Caco-2 (cell line): Measurements from ENCODE around the gene WNK1. TPM values are rescaled to one million over a fixed set of nuclear protein-coding genes. Genes with fewer than 3 reads are reported as not detected.

ENCODE experiments used
- BruUV-seq: library from RNA; stranded (reverse); fragments of 400-500 nt; replicated peaks from 2 replicates; lab custom pipeline; 2021; lab: Mats Ljungman, UMichigan
- CTCF ChIA-PET: fragments of 300-600 bp; sonication (Branson Sonifier 250); formaldehyde crosslinking; loops from one replicate; lab custom pipeline; 2022; ENCODE audit warnings: antibody characterized with exemption; lab: Charles Lee
- POLR2A ChIA-PET: fragments of 300-600 bp; sonication (Branson Sonifier 250); formaldehyde crosslinking; loops from one replicate; lab custom pipeline; 2022; ENCODE audit warnings: antibody characterized with exemption; lab: Charles Lee
- DNase-seq, 2 experiments: peaks; one replicate each; pipeline versions ENCODE4 v3.0.0 to v3.0.0-alpha.2; 2020 to 2022
- H3K27me3 ChIP-seq: replicated peaks from 2 replicates; pipeline ENCODE4 v1.6.0; 2011; ENCODE audit warnings: low read length; ENCODE audit not compliant: control insufficient read depth, insufficient read depth
- H3K36me3 ChIP-seq: 2 replicates; pipeline ENCODE4 v1.5.1; 2011; ENCODE audit warnings: low read length; ENCODE audit not compliant: control insufficient read depth, insufficient read depth
- H3K4me1 ChIP-seq: fragments of 250-450 bp; sonication (Bioruptor Pico); 2 replicates; pipeline ENCODE4 v1.5.1; 2020; ENCODE audit warnings: mild to moderate bottlenecking
- H3K4me3 ChIP-seq: 2 replicates; pipeline ENCODE4 v1.5.1; 2011; ENCODE audit warnings: low read depth, mild to moderate bottlenecking, control low read depth, low read length
- H3K9me3 ChIP-seq: fragments of 250-450 bp; sonication (Bioruptor Pico); 2 replicates; pipeline ENCODE4 v1.5.1; 2020; ENCODE audit warnings: mild to moderate bottlenecking, moderate library complexity
- H3K27ac Mint-ChIP-seq: one replicate; pipeline ENCODE4 v1.8.0; 2022; ENCODE audit warnings: mixed read lengths; ENCODE audit not compliant: unreplicated experiment
- H3K27me3 Mint-ChIP-seq: one replicate; pipeline ENCODE4 v1.8.0; 2022; ENCODE audit warnings: mixed read lengths; ENCODE audit not compliant: insufficient read depth, unreplicated experiment
- H3K36me3 Mint-ChIP-seq: one replicate; pipeline ENCODE4 v1.8.0; 2022; ENCODE audit warnings: mild to moderate bottlenecking, mixed read lengths; ENCODE audit not compliant: insufficient read depth, unreplicated experiment
- H3K4me1 Mint-ChIP-seq: one replicate; pipeline ENCODE4 v1.8.0; 2022; ENCODE audit warnings: low read depth, mixed read lengths; ENCODE audit not compliant: unreplicated experiment
- H3K4me3 Mint-ChIP-seq: one replicate; pipeline ENCODE4 v1.8.0; 2022; ENCODE audit warnings: mild to moderate bottlenecking, moderate library complexity, mixed read lengths; ENCODE audit not compliant: unreplicated experiment
- H3K9me3 Mint-ChIP-seq: one replicate; pipeline ENCODE4 v1.8.0; 2022; ENCODE audit warnings: mixed read lengths; ENCODE audit not compliant: unreplicated experiment
- intact Hi-C: fragments of 100-400 bp; cut with micrococcal nuclease; formaldehyde crosslinking; loops from one replicate; pipeline ENCODE4 v1.10.0; 2022; ENCODE audit not compliant: unreplicated experiment
- total RNA-seq: library from RNA; stranded (reverse); gene quantifications from 2 replicates; pipeline ENCODE4 v1.2.3, GENCODE V29; 2022
- TF ChIP-seq, protein P1 (sequence below), 2 experiments: fragments of 200-600 bp in 1 of 2; IDR thresholded peaks; 1 replicate in 1 of 2; 2 replicates in 1 of 2; pipeline versions ENCODE4 v1.5.1 to v1.8.0; 2011 to 2022; ENCODE audit warnings: antibody characterized with exemption in 1 of 2, control low read depth in 1 of 2, inconsistent platforms in 1 of 2, low read depth in 1 of 2, low read length in 1 of 2, mild to moderate bottlenecking in 1 of 2, moderate library complexity in 1 of 2; ENCODE audit not compliant: insufficient read depth in 1 of 2, severe bottlenecking in 1 of 2, unreplicated experiment in 1 of 2

Gene WNK1
- total RNA-seq, 1 experiment from 2014 or later = 224 TPM

DNA sequence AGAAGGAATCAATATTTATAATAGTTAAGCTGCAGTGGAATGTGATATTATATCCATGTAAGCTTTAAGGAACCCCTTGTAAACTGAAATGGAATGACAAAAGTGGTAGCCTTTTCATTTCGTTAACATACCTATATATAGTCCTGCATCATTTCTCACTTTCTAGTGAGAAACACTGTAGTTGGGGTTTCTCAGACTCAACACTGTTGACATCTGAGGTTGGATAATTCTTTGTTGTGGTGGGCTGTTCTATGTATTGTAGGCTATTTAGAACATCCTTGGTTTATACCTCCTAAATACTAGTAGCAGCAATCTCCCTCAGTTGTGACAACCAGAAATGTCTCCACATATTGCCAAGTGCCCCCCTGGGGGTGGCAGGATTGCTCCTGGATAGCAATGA, 118.0 kb downstream of the WNK1 start:
- Histone ChIP-seq H3K27me3 (no peaks in the 10 kb centered on the region), H3K36me3 (peaks cover 3% of the 10 kb centered on the region; the same call in 1 of the 2 replicates), H3K4me1 (no peaks in the 10 kb centered on the region), H3K9me3 (no peaks in the 10 kb centered on the region), H3K4me3 (no peak overlapping the region)
- no TSS peak for BruUV-seq
- TF ChIP-seq, protein P1, sequence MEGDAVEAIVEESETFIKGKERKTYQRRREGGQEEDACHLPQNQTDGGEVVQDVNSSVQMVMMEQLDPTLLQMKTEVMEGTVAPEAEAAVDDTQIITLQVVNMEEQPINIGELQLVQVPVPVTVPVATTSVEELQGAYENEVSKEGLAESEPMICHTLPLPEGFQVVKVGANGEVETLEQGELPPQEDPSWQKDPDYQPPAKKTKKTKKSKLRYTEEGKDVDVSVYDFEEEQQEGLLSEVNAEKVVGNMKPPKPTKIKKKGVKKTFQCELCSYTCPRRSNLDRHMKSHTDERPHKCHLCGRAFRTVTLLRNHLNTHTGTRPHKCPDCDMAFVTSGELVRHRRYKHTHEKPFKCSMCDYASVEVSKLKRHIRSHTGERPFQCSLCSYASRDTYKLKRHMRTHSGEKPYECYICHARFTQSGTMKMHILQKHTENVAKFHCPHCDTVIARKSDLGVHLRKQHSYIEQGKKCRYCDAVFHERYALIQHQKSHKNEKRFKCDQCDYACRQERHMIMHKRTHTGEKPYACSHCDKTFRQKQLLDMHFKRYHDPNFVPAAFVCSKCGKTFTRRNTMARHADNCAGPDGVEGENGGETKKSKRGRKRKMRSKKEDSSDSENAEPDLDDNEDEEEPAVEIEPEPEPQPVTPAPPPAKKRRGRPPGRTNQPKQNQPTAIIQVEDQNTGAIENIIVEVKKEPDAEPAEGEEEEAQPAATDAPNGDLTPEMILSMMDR (IDR thresholded peaks at IDR 0.05; ENCODE audit: insufficient read depth in 1 of 2, low read depth in 1 of 2, low read length in 1 of 2, severe bottlenecking in 1 of 2, unreplicated experiment in 1 of 2) = no peak
- intact Hi-C loops = no loop called here
- DNase-seq = no peak
- Mint-ChIP-seq H3K27ac (no peak overlapping the region), H3K4me3 (no peak overlapping the region), H3K4me1 (no peaks in the 10 kb centered on the region), H3K36me3 (peaks cover 61% of the 10 kb centered on the region), H3K27me3 (no peaks in the 10 kb centered on the region), H3K9me3 (no peaks in the 10 kb centered on the region)
- ChIA-PET POLR2A (no interaction called here), CTCF (no interaction called here)

DNA sequence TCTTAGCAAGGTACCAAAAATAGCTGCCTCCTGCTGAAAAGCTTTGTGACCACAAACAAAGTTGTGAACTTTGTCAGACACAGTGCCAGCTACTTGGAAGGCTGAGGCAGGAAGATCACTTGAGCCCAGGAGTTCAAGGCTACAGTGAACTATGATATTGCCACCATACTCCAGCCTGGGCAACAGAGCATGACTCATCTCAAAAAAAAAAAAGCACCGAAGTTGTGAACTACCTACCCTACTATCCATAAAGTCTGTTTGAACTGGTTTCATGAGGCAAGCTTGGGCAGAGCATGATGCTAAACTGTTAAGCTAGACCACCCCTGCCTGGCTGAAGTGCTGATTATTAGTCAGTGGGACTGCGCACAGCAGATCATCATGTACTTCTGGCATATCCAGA, 121.6 kb downstream of the WNK1 start:
- BruUV-seq = no TSS peak

DNA sequence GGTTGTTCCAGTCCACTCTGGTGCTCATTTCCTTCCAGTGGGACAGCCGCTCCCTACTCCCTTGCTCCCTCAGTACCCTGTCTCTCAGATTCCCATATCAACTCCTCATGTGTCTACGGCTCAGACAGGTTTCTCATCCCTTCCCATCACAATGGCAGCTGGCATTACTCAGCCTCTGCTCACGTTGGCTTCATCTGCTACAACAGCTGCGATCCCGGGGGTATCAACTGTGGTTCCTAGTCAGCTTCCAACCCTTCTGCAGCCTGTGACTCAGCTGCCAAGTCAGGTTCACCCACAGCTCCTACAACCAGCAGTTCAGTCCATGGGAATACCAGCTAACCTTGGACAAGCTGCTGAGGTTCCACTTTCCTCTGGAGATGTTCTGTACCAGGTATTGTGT, 127.3 kb downstream of the WNK1 start:
- H3K36me3 Mint-ChIP-seq = peaks cover 66% of the 10 kb centered on the region
- no peaks in the 10 kb centered on the region for H3K4me1 Mint-ChIP-seq
- Histone ChIP-seq H3K36me3 (peaks cover 1% of the 10 kb centered on the region; the same call in 1 of the 2 replicates), H3K4me3 (no peak overlapping the region), H3K4me1 (no peaks in the 10 kb centered on the region), H3K9me3 (no peaks in the 10 kb centered on the region), H3K27me3 (no peaks in the 10 kb centered on the region)
- POLR2A ChIA-PET = no interaction called here
- TF ChIP-seq, protein P1 (IDR thresholded peaks at IDR 0.05; ENCODE audit: insufficient read depth in 1 of 2, low read depth in 1 of 2, low read length in 1 of 2, severe bottlenecking in 1 of 2, unreplicated experiment in 1 of 2) = no peak
- H3K27ac Mint-ChIP-seq = no peak overlapping the region
- intact Hi-C loops = no loop called here
- no peaks in the 10 kb centered on the region for H3K9me3 Mint-ChIP-seq
- CTCF ChIA-PET = no interaction called here
- no TSS peak for BruUV-seq
- DNase-seq = no peak
- no peaks in the 10 kb centered on the region for H3K27me3 Mint-ChIP-seq
- no peak overlapping the region for H3K4me3 Mint-ChIP-seq

More for the DNA sequence above, 121.6 kb downstream of the WNK1 start:
- Mint-ChIP-seq H3K4me1 (no peaks in the 10 kb centered on the region), H3K27me3 (no peaks in the 10 kb centered on the region), H3K36me3 (peaks cover 44% of the 10 kb centered on the region), H3K9me3 (no peaks in the 10 kb centered on the region), H3K27ac (no peak overlapping the region), H3K4me3 (no peak overlapping the region)
- H3K4me3 ChIP-seq = no peak overlapping the region
- no peaks in the 10 kb centered on the region for H3K9me3 ChIP-seq
- ChIA-PET POLR2A (no interaction called here), CTCF (interaction anchor here (0.6 to 1.2 kb wide), 2 partner anchors 52 to 304 kb away, joined by 4 read pairs; no protein-coding TSS in a partner anchor)
- H3K27me3 ChIP-seq = no peaks in the 10 kb centered on the region
- H3K36me3 ChIP-seq = peaks cover 3% of the 10 kb centered on the region; the same call in 1 of the 2 replicates
- DNase-seq = no peak
- TF ChIP-seq, protein P1 (IDR thresholded peaks at IDR 0.05; ENCODE audit: insufficient read depth in 1 of 2, low read depth in 1 of 2, low read length in 1 of 2, severe bottlenecking in 1 of 2, unreplicated experiment in 1 of 2) = no peak
- intact Hi-C loops = no loop called here
- H3K4me1 ChIP-seq = no peaks in the 10 kb centered on the region
